GM12878 (cell line): Measurements from ENCODE around the gene ITGB5.

Experiments used
- CBX3 ChIP-seq: fragments of 200-600 bp; sonication (generic); IDR thresholded peaks from 2 replicates; pipeline ENCODE4 v1.6.1; 2016; ENCODE audit warnings: low read depth, borderline replicate concordance
- CHD2 ChIP-seq: IDR thresholded peaks from 2 replicates; pipeline ENCODE4 v1.6.1; 2011; ENCODE audit warnings: low read depth, low read length, improper control_type of control experiment, borderline replicate concordance
- GATAD2B ChIP-seq: fragments of 450-650 bp; conservative IDR thresholded peaks from 2 replicates; pipeline ENCODE4 v1.6.1; 2017; ENCODE audit warnings: low read depth, mild to moderate bottlenecking, moderate library complexity
- LARP7 ChIP-seq: fragments of 450-650 bp; IDR thresholded peaks from 2 replicates; pipeline ENCODE4 v1.6.1; 2017; ENCODE audit warnings: mild to moderate bottlenecking
- RFX5 ChIP-seq: IDR thresholded peaks from 2 replicates; pipeline ENCODE4 v1.6.1; 2011; ENCODE audit warnings: low read depth, low read length, improper control_type of control experiment
- SIN3A ChIP-seq: IDR thresholded peaks from 2 replicates; pipeline ENCODE4 v1.6.1; 2012; ENCODE audit warnings: low read depth, low read length, improper control_type of control experiment
- SMC3 ChIP-seq: IDR thresholded peaks from 2 replicates; pipeline ENCODE4 v1.6.1; 2011; ENCODE audit warnings: low read length, improper control_type of control experiment, borderline replicate concordance
- ZNF207 ChIP-seq: fragments of 450-650 bp; IDR thresholded peaks from 2 replicates; pipeline ENCODE4 v1.6.1; 2014; ENCODE audit warnings: antibody characterized with exemption, mild to moderate bottlenecking, borderline replicate concordance
- TF ChIP-seq, protein P1 (sequence below), 3 experiments: IDR thresholded peaks in 2 of 3; conservative IDR thresholded peaks in 1 of 3; 2 replicates each; pipeline ENCODE4 v1.5.1; 2011; ENCODE audit warnings: low read depth in 3 of 3, low read length in 3 of 3, mild to moderate bottlenecking in 3 of 3, control low read depth in 2 of 3, moderate library complexity in 2 of 3, inconsistent platforms in 1 of 3, mixed read lengths in 1 of 3; ENCODE audit not compliant: control insufficient read depth in 2 of 3, insufficient read depth in 1 of 3; ENCODE audit errors: extremely low read depth in 1 of 3
- TF ChIP-seq, protein P2 (sequence below): fragments of 450-650 bp; formaldehyde crosslinking; IDR thresholded peaks from 2 replicates; pipeline ENCODE4 v1.5.0; 2022; ENCODE audit warnings: mild to moderate bottlenecking, missing genetic modification characterization
- TF ChIP-seq, protein P3 (sequence below): IDR thresholded peaks from 2 replicates; pipeline ENCODE4 v1.6.1; 2012; ENCODE audit warnings: low read depth, low read length, improper control_type of control experiment

DNA sequence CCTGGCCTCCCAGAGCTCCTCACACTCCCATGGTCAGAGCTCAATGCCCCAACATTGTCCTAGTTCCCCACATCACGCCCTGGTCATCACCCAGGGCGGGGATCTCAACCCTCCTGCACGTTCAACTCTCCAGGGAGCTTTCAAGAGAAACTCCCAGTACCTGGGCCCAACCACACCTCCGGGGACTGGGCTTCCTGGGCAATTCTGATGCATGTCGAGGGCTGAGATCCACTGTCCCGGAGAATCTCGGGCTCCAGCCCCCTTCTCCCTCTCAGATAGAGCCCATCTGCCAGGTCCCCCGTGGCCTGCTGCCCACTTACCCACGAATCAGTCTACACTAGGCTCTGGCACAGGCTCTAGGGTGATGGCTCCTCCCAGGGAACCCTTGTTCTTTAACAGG is 117.7 kb downstream of the ITGB5 start:
- TF ChIP-seq RFX5 (no peak), SMC3 (no peak), CBX3 (no peak), GATAD2B (no peak), SIN3A (no peak), ZNF207 (no peak), CHD2 (no peak), LARP7 (no peak)
- TF ChIP-seq, protein P1, sequence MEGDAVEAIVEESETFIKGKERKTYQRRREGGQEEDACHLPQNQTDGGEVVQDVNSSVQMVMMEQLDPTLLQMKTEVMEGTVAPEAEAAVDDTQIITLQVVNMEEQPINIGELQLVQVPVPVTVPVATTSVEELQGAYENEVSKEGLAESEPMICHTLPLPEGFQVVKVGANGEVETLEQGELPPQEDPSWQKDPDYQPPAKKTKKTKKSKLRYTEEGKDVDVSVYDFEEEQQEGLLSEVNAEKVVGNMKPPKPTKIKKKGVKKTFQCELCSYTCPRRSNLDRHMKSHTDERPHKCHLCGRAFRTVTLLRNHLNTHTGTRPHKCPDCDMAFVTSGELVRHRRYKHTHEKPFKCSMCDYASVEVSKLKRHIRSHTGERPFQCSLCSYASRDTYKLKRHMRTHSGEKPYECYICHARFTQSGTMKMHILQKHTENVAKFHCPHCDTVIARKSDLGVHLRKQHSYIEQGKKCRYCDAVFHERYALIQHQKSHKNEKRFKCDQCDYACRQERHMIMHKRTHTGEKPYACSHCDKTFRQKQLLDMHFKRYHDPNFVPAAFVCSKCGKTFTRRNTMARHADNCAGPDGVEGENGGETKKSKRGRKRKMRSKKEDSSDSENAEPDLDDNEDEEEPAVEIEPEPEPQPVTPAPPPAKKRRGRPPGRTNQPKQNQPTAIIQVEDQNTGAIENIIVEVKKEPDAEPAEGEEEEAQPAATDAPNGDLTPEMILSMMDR (IDR thresholded peaks at IDR 0.05 in 2 of 3, conservative IDR thresholded peaks at IDR 0.05 in 1 of 3; ENCODE audit: control insufficient read depth in 2 of 3, extremely low read depth in 1 of 3, insufficient read depth in 1 of 3, low read depth in 3 of 3, low read length in 3 of 3): no peak
- TF ChIP-seq, protein P2, sequence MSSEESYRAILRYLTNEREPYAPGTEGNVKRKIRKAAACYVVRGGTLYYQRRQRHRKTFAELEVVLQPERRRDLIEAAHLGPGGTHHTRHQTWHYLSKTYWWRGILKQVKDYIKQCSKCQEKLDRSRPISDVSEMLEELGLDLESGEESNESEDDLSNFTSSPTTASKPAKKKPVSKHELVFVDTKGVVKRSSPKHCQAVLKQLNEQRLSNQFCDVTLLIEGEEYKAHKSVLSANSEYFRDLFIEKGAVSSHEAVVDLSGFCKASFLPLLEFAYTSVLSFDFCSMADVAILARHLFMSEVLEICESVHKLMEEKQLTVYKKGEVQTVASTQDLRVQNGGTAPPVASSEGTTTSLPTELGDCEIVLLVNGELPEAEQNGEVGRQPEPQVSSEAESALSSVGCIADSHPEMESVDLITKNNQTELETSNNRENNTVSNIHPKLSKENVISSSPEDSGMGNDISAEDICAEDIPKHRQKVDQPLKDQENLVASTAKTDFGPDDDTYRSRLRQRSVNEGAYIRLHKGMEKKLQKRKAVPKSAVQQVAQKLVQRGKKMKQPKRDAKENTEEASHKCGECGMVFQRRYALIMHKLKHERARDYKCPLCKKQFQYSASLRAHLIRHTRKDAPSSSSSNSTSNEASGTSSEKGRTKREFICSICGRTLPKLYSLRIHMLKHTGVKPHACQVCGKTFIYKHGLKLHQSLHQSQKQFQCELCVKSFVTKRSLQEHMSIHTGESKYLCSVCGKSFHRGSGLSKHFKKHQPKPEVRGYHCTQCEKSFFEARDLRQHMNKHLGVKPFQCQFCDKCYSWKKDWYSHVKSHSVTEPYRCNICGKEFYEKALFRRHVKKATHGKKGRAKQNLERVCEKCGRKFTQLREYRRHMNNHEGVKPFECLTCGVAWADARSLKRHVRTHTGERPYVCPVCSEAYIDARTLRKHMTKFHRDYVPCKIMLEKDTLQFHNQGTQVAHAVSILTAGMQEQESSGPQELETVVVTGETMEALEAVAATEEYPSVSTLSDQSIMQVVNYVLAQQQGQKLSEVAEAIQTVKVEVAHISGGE (CRISPR knock-in tag): no peak
- TF ChIP-seq, protein P3, sequence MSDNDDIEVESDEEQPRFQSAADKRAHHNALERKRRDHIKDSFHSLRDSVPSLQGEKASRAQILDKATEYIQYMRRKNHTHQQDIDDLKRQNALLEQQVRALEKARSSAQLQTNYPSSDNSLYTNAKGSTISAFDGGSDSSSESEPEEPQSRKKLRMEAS: no peak
